SW480 (cell line): ENCODE data around the gene DAZ2.
"Not testable (repeated sequence)": the region's sequence is repeated elsewhere in the genome, so short reads cannot be mapped to it uniquely, and the experiment has no call there.

ENCODE experiments used
- DNase-seq: peaks from one replicate; pipeline ENCODE4 v3.0.0-alpha.2; 2016; ENCODE audit warnings: low spot score

The DAZ2 gene

GRCh38 chrY:23219233-23219632 lies at the start of gene DAZ2:
DAZ2 (plus strand) TSS chrY:23219533; CDS start chrY:23219741, 208 bp downstream.
- not testable (repeated sequence) for DNase-seq

- not testable (repeated sequence) for DNase-seq
Observed at GRCh38 chrY:23198908-23199307, 20.4 kb upstream of the DAZ2 start, which contains the start of gene DAZ1. DAZ1 (minus strand) TSS chrY:23199008; CDS start chrY:23198800, 208 bp downstream.

GRCh38 chrY:23207455-23207854 lies 11.9 kb upstream of the DAZ2 start:
- DNase-seq, result not testable (repeated sequence)

- DNase-seq, result not testable (repeated sequence)
Observed at GRCh38 chrY:23209802-23210495, 9.4 kb upstream of the DAZ2 start.

GRCh38 chrY:23210681-23211080 lies 8.7 kb upstream of the DAZ2 start:
- not testable (repeated sequence) for DNase-seq
